Stimulated activated CD4-positive, alpha-beta T cell treated with anti-CD3 and anti-CD28 coated beads, Interleukin-4, amount 100 ng/mL, for 24 hours (primary cell): Measurements from ENCODE around the gene CUL7.

Source experiments
- DNase-seq: peaks from one replicate; pipeline ENCODE4 v3.0.0-alpha.2; 2020

Gene CUL7

GRCh38 chr6:43076464-43077332 is 23.0 kb upstream of the CUL7 start:
- DNase-seq, result no peak

- no peak for DNase-seq
Measured at GRCh38 chr6:43075670-43076463, 22.2 kb upstream of the CUL7 start, which contains the start of gene PTK7. TSS of gene PTK7 (plus strand) at chr6:43076314. CDS start at chr6:43076489, 175 bp downstream.

- no peak for DNase-seq
Measured at GRCh38 chr6:43074847-43075669, 21.4 kb upstream of the CUL7 start.

GRCh38 chr6:43070028-43070632 is 16.5 kb upstream of the CUL7 start:
- DNase-seq, result no peak

GRCh38 chr6:43062818-43063217 is 9.2 kb upstream of the CUL7 start:
- DNase-seq, result no peak

GRCh38 chr6:43061861-43062260 is 8.2 kb upstream of the CUL7 start:
- no peak for DNase-seq

- DNase-seq, result no peak
Measured at GRCh38 chr6:43060755-43061633, 7.3 kb upstream of the CUL7 start.

GRCh38 chr6:43060034-43060754 is 6.5 kb upstream of the CUL7 start:
- DNase-seq, result no peak

GRCh38 chr6:43059168-43060033 is 5.8 kb upstream of the CUL7 start, which contains the start of the genes KLC4 and MRPL2:
TSS of gene KLC4 (plus strand) at chr6:43059631. CDS start at chr6:43061336, 1,705 bp downstream.
TSS of gene MRPL2 (minus strand) at chr6:43059434. CDS start at chr6:43059381, 53 bp downstream.
- peak; percentile 97 for DNase-seq

GRCh38 chr6:43058531-43058930 is 4.9 kb upstream of the CUL7 start:
- DNase-seq, result no peak

GRCh38 chr6:43055966-43056365 is 2.3 kb upstream of the CUL7 start:
- no peak for DNase-seq

- DNase-seq, result no peak
Measured at GRCh38 chr6:43054206-43054943, 724 bp upstream of the CUL7 start.

- peak; percentile 23 for DNase-seq
Measured at GRCh38 chr6:43052842-43053544, 658 bp downstream of the CUL7 start.

GRCh38 chr6:43052225-43052841 is 1.3 kb downstream of the CUL7 start:
- DNase-seq, result no peak

- DNase-seq, result no peak
Measured at GRCh38 chr6:43050981-43051380, 2.7 kb downstream of the CUL7 start.

GRCh38 chr6:43047998-43048397 is 5.7 kb downstream of the CUL7 start:
- no peak for DNase-seq

- no peak for DNase-seq
Measured at GRCh38 chr6:43045371-43045930, 8.2 kb downstream of the CUL7 start.
